Urothelium cell line (cell line): Measurements from ENCODE around the gene MAN1A1.

ENCODE experiments used
- DNase-seq: peaks from one replicate; pipeline ENCODE4 v3.0.0; 2011; ENCODE audit warnings: low spot score, mixed read lengths
- FAIRE-seq: peaks from 2 replicates; lab custom pipeline; 2011; peaks lifted over from hg19 to GRCh38; lab: Jason Lieb, UNC

MAN1A1 gene

DNA sequence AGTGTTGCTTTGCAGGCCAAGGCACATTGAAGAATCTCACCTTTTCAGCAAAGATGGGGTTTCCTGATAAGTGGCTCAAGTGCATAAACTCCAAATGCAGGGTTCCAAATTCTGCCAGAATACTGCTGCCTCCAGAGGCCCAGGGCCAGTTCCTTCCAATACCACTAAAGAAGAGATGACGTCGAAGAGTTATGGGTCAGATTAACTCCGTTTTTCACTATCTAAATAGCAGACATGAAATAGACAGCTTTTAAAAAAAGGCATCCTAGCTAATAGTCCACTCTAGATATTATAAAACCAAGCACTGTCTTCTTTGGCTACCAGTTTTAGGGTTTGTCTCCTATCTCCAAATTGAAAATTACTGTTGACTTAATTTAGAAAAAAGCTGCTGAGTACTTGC, 144.8 kb downstream of the MAN1A1 start:
- DNase-seq, result no peak
- no peak for FAIRE-seq

DNA sequence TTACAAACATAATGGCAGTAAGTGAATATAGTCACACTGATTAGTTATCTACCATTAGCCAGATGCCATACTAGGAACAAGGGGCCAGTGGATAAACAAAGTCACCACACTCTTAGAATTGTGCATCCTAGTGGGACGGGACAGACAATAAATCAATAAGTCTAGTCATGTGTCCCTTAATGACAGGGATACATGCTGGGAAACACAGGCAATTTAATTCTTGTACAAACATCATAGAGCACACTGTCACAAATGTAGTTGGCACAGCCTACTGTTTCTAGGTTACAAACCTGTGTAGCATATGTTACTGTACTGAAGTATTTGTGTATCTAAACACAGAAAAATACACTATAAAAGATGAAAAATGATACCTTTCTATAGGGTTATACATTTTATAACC, 148.1 kb downstream of the MAN1A1 start:
- FAIRE-seq (no peak), DNase-seq (no peak)

DNA sequence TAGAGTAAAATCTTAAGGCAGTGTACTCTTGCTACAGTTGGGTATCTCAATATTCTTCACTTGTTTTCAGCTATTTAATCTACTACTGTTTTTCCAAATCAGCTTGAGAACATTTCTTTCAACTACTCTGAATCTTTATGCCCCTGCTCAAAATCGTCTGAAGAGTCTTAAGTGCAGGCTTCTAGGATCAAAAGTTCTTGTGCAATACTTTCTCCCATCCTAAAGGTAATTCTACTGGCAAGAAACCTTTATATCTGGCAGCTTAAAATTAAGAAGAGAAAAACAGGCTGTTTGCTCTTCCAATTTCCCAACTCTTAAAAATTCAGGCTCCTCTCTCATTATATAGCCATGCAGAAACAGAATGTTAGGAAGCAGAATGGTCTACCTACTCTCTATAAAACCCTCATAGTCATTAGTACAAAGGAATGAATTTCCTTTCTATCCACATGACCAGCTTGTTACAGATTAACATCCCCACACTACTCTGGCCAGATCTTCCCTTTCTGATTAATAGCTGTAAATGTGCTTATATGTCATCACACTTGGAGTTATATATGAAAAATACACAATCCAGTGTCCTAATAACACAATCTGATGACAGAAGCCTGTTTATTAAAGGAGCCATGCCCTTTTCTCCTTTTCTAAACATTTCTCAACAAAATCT, 148.9 kb downstream of the MAN1A1 start:
- FAIRE-seq, result no peak
- DNase-seq, result no peak

DNA sequence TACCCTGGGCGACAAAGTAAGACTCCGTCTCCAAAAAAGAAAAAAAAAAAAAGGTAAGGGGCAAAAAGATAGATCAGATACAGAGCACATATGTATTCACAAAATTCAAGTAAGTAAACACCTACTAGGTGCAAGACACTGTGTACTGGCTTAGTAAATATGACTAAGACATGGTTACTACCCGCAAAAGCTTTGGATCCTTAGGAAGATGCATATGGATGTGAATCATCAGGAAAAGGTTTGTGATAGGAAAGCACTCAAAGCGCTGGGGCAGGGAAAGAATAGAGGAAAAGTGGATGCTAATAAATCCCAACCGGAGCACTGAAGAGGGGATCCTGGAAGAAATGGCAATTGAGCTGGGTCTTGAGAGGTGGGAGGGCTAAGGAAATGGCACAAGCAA, 152.3 kb downstream of the MAN1A1 start:
- no peak for DNase-seq

DNA sequence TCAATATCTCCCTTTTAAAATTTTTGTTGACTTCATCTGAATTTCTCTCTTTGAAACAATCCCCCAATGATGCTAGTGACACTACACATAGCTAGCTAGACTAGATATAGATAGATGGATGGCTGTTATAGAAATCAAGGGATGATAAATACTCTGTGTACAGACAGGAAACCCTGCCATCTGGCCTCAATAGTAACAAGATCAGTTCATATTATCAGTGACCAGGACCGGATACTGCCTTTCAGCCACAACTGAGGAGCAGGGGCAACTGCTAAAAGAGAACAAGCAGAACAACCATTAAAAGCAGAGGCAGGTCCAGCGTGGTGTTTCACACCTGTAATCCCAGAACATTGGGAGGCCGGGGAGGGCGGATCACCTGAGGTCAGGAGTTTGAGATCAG, 152.8 kb downstream of the MAN1A1 start:
- DNase-seq (no peak), FAIRE-seq (no peak)

More for the DNA sequence above, 152.3 kb downstream of the MAN1A1 start:
- FAIRE-seq, result no peak

DNA sequence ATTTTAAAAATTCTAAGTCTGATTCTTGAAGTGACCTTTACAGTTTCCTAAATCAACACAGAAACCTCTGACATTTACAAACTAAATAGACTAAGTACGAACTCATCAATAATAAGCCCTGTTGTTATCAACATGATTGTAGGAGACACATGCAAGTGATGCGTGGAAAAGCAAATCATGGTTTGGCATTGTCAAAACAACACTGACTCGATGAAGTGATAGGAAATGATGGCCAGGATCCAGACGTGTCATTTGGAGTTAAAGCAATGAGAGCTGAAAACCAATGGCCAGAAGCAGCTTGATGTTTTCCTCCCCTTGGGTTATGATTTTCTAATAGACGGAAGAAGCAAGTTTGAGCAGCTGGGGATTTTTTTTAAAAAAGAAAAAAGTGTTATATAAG, 153.7 kb downstream of the MAN1A1 start:
- no peak for FAIRE-seq

DNA sequence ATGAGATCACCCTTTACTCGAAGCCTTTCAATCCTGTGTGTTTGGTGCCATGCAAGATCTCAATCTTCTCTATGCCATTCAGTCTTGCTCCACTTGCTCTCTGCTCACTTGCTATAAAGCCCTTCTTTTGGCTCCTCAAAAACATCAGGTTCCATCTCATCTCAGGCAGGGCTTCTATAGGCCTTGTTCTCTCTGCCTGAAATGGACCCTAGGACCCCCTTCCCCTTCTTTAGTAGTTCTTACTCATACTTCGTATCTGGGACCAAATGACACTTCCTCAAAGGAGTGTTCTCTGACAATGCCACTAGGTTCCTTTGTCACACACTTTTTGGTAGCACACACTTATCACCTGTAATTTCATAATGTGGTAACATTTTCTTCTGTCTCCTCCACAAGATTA, 154.4 kb downstream of the MAN1A1 start:
- DNase-seq (no peak), FAIRE-seq (no peak)

More for the DNA sequence above, 153.7 kb downstream of the MAN1A1 start:
- no peak for DNase-seq

DNA sequence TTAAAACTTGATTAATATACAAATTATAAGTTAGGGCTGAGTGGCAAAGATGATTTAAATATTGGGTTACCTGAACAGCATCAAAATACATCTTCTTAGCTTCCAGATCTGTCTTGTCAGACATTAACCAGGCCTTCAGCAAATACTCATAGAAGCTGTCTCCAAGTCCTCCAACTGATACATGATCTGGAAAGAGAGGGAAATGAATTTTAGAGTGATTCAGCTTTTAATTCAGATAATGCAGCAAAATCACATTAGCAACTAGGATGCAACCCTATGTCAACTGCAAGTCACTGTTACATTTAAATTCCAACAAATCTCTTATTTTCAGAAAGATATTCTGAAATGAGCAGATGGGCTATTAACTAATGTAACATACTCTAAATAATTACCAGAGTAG, 155.9 kb downstream of the MAN1A1 start:
- FAIRE-seq (no peak), DNase-seq (no peak)

DNA sequence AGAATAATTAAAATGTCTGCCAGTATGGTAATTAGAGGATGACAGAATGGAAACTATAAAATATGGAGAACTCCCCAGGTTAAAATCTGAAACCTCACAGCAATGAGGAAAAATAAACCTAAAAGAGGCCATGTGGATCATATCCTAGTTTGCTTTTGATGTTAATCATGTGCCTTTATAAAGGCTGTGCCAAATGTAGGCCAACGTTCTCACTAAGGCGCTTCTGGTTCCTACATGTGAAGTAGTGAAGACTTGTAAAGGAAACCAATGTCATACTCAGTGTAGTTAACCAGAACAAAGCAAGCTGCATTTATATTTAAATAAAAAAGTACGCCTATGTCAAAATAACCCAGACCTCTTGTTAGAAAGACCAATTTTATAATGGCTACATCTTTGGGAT, 157.4 kb downstream of the MAN1A1 start:
- FAIRE-seq (no peak), DNase-seq (no peak)

DNA sequence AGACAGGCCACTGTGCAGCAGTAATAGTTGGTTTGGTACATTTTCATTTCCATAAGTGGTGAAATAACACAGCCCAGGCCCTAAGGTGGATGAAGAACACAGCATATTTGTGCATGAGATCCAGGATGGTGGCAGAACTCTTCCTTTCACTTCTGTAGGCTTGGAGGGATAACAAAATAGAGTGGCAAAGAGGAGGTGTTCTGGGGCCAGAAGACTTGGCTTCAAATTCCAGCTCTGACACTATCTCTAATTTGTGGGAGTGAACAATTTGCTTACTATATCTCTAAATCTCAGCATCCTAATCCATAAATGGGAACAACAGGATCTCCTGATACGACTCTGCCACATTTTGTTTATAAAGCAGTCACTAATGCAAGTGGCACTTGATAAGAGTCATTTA, 159.4 kb downstream of the MAN1A1 start:
- FAIRE-seq, result no peak
- no peak for DNase-seq

DNA sequence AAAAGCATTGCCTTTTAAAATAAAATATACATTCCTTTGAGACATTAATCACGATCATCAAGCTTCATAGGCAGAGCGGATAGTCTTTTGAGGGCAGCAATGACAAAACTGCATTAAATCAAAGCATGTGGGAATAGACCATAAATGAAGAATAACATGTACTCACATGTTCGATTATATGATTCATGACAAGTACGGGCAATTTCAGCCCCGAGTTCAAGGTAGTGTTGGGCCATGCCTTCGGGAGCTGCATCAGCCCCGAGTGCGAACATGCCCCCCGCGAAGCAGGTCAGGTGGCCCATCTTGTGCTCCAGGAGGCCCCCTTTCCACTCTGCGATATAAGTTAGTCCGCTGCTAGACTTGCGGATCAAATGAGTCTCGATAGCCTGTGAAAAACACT, 160.1 kb downstream of the MAN1A1 start:
- no peak for DNase-seq
- no peak for FAIRE-seq

DNA sequence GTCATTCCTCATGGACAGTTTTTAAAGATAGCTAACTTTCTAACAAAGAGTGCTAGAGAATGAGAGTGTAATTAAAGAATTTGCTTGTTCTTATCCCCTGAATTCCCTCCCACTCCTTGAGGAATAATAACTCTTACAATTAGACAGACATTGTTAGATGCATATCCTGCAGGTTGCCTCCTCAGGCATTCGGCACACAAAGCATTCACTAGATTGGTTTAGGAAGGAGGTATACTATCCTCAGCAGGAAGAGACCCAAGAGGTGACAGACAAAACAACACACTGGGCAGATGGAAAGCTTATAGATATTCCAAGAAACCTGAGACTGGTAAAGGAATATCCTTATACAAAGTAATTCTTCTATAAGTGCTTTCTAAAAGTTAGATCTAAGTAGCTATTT, 162.0 kb downstream of the MAN1A1 start:
- no peak for DNase-seq
- no peak for FAIRE-seq

DNA sequence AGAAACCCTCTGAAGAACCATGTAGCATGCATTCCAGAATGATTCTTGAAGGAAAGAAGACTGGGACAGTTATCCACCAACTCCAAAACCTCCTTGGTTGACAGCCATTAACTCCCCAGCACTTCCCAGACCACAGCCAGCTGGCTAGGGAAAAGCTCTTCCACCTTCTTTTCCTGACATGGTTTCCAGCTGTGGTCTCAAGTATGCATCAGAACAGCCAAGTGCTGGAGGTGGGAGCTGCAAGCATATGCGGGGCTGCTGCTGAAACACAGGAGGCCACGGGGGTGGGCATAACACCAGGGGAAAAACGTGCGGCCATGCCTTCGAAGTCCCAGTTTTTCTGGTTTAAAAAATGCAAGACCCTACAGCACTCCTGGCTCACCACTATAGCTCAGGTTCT, 163.1 kb downstream of the MAN1A1 start:
- no peak for FAIRE-seq
- no peak for DNase-seq

DNA sequence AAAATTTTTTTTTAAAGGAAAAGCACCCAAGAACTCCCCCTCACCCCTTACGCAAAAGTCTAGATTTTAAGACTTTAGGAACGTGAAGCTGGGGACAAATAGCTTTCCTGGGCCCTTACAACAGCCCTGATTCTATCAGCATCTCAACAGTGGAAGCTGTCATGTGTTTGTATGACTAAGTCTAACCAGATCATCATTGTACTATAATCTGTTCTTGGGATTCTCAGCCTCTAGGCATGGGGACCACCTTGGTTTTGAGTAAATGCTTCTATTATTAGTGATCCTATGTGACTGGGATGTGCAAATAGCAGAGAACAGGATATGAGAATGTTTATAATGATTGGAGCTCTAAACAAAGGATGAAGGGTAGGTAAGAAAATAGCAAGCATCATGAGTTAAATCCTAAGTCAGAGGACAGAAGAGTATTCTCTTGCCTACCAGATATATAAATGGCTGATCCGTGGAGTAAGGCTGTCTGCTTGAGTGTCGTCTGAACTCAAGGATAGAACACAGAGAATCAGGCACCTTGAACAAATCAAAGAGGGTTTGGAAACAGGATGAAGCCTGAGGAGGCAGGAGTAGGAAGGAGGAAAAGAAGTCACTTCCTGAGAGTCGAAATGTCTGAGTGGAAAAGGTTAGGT, 165.4 kb downstream of the MAN1A1 start:
- no peak for DNase-seq
- FAIRE-seq, result no peak

DNA sequence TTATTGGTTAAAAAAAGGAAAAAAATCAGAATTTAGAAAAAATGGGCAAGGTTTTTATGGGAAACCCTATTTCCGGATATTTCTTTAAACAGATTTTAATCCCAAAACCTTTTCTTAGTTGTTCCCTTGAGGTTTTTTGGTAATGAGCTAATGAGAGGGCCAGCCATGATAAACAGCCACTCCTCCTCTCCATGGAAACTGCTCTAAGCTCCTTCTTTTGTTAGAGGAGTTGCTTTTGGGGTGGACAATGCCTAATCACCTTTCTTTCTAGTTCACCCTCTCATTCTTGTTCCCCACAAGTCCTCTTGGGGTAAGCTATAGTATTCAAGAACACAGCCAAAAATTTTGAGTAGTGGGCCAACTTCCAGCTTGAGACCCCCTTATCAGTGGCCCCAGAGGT, 166.1 kb downstream of the MAN1A1 start:
- DNase-seq (no peak), FAIRE-seq (no peak)

DNA sequence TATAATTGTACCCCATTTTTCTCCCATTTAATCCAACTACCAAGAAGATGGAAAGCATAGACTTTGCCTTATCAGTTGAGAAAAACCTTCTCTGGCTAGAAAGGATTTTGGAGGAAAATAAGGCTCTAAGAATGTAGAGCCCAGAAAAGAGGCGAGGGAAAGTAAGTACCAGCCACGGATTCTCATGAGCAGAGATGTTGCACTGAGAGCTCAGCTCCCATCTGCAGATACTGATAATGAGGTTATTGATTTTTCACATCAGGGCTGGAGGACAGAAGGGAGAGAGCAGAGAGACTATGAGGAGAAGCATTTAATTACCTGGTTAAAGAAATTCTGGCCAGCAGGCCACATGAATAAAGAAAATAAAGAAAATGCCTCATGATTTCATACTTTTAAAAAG, 166.7 kb downstream of the MAN1A1 start:
- DNase-seq (no peak), FAIRE-seq (no peak)

DNA sequence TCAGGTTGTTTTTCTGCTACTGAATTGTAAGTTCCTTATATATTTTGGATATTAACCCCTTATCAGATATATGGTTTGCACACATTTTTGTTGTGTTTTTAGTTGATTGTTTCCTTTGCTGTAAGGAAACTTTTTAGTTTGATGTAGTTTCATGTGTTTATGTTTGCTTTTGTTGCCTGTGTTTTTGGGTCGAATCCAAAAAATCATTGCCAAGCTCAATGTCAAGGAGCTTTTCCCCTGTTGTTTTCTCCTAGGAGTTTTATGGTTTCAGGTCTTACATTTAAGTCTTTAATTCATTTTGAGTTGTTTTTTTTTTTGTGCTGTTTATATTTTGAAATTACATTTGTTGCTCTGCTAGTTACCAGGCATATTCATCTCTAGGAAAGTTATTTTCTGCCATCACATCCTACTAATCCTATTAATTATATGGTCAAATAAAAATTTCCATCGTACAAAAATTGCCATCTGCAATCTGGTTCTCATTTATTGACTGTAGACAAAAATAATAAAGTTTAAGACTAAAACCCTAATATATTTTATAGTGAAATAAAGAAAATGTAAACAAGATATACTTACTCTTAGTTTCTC, 167.3 kb downstream of the MAN1A1 start:
- DNase-seq, result no peak
- FAIRE-seq, result no peak

DNA sequence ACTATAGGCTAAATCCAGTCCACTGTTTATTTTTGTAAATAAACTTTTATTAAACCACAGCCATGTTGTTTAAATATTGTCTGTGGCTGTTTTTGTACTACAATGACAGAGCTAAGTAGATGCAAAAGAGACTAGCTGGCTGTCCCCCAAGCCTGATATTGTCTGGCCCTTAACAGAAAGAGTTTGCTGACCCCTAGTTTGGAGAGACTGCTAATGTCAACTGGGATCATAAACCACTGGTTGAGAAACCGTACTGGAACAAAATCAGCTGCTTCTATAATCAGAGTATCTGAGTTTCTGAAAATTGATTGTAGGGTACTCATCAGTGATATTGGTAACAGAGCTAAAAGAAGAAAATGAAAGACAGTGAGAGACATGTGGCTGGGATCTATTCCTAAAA, 168.5 kb downstream of the MAN1A1 start:
- FAIRE-seq, result no peak
- DNase-seq, result no peak

DNA sequence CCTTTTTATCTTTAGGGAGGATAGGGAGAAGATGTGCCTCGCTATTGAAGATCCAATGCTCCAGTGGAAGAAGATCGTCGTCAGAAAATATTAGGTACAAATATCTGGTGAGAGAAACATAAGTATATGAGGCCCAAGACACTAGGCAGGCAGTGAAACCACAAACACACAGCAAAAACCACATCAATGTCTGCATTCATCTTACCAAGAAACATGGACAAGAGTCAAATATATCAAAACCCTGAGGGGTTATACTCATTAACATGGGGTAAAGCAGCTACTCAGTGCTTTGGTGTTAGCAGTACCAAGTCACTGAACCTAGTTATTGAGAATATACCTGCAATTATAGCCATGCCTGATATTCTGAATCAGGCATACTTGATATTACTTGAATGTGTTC, 169.7 kb downstream of the MAN1A1 start:
- no peak for DNase-seq
- FAIRE-seq, result no peak

DNA sequence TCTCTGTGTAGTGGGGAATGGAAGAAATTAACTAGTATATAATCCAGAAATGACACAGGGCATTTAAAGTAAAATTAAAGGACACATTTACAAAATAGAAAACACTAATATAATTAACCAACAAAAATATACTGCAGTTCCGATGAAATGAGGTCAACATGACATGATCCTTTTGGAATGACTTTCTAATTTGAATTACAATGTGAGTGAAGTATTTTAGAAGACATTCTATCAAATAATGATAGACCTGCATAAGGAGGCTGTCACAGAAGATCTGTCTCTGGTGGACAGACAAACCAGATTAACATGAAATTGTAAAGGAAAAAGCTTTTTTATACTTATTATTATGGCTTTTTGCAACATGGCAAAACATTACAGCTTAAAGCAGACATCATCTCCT, 170.5 kb downstream of the MAN1A1 start:
- FAIRE-seq (no peak), DNase-seq (no peak)

DNA sequence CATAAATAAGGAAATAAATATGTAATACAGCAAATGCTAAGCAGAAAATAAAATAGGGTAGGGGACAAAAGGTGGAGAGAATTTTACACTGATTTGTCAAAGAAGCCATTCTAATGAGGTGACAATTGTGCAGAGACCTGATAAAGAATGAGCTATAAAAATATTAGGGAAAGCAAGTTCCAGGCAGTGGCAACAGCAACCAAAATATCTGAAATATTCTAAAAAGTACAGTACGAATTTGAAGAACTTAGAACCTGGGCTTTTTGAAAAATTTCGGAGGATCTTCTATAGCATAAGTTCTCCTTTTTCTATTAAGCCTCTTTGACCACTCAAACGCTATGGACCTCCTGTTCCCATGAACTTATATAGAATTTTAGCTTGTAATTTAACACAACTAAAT, 173.1 kb downstream of the MAN1A1 start:
- DNase-seq, result no peak
- no peak for FAIRE-seq
